ENCODE data around the gene FGF12.

DNA sequence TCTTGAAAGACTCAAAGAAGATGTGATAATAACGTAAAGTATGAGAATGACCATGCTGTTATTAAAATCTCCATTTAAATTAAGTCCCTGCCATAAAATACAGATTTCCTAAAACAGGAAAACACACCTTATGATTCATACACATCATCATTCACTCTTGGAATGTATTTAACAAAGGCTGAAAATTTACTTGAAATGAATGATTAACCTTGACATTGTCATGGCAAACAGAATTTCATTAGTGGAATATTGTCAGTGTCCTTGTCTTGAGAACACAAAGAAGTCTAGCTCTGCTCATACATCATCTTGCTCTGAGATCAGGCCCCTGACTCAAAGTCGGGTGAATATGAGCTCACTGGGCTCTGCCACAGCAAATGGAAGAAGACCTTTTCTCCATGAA lies 313.9 kb downstream of the FGF12 start:
- TF ChIP-seq POLR2AphosphoS5 (IDR thresholded peaks at IDR 0.05; ENCODE audit: low read depth, low read length) = no peak
- TF ChIP-seq, protein P1, sequence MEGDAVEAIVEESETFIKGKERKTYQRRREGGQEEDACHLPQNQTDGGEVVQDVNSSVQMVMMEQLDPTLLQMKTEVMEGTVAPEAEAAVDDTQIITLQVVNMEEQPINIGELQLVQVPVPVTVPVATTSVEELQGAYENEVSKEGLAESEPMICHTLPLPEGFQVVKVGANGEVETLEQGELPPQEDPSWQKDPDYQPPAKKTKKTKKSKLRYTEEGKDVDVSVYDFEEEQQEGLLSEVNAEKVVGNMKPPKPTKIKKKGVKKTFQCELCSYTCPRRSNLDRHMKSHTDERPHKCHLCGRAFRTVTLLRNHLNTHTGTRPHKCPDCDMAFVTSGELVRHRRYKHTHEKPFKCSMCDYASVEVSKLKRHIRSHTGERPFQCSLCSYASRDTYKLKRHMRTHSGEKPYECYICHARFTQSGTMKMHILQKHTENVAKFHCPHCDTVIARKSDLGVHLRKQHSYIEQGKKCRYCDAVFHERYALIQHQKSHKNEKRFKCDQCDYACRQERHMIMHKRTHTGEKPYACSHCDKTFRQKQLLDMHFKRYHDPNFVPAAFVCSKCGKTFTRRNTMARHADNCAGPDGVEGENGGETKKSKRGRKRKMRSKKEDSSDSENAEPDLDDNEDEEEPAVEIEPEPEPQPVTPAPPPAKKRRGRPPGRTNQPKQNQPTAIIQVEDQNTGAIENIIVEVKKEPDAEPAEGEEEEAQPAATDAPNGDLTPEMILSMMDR (IDR thresholded peaks at IDR 0.05) = no peak

Measured in Panc1 (cell line).